ENCODE data around the gene ZNRF1.

ZNRF1 gene

GRCh38 chr16:75143941-75144340 is 145.1 kb downstream of the ZNRF1 start:
- FAIRE-seq: no peak
- no peak for DNase-seq (ENCODE audit: insufficient read length, low spot score)
- TF ChIP-seq CTCF (IDR thresholded peaks at IDR 0.05; ENCODE audit: insufficient read depth, missing control alignments): no peak

GRCh38 chr16:75147968-75148310 is 149.1 kb downstream of the ZNRF1 start:
- no peak for DNase-seq (ENCODE audit: insufficient read length, low spot score)
- TF ChIP-seq CTCF (IDR thresholded peaks at IDR 0.05; ENCODE audit: insufficient read depth, missing control alignments): no peak
- FAIRE-seq: no peak

- TF ChIP-seq CTCF (IDR thresholded peaks at IDR 0.05; ENCODE audit: insufficient read depth, missing control alignments): no peak
- DNase-seq (ENCODE audit: insufficient read length, low spot score): peak; percentile 24
- FAIRE-seq: no peak
These were observed 149.7 kb downstream of the ZNRF1 start, which contains the start of gene ZFP1 for GRCh38 chr16:75148311-75149195. TSS of gene ZFP1 (plus strand) at chr16:75148524. CDS start at chr16:75152952, 4,428 bp downstream.

- FAIRE-seq: no peak
- no peak for TF ChIP-seq CTCF (IDR thresholded peaks at IDR 0.05; ENCODE audit: insufficient read depth, missing control alignments)
These were observed 153.0 kb downstream of the ZNRF1 start for GRCh38 chr16:75151798-75152197.

GRCh38 chr16:75152635-75153034 is 153.8 kb downstream of the ZNRF1 start:
- FAIRE-seq: no peak
- TF ChIP-seq CTCF (IDR thresholded peaks at IDR 0.05; ENCODE audit: insufficient read depth, missing control alignments): no peak
- DNase-seq (ENCODE audit: insufficient read length, low spot score): no peak

More at GRCh38 chr16:75151798-75152197, 153.0 kb downstream of the ZNRF1 start:
- no peak for DNase-seq (ENCODE audit: insufficient read length, low spot score)

- no peak for FAIRE-seq
- DNase-seq (ENCODE audit: insufficient read length, low spot score): no peak
- no peak for TF ChIP-seq CTCF (IDR thresholded peaks at IDR 0.05; ENCODE audit: insufficient read depth, missing control alignments)
These were observed 161.6 kb downstream of the ZNRF1 start for GRCh38 chr16:75160386-75160785.
